HG03342 (cell line): Measurements from ENCODE around the gene GPA33.

Source experiments
- ATAC-seq: cut with Tn5 transposase; IDR thresholded peaks from one replicate; pipeline ENCODE4 v1.9.1; 2021; ENCODE audit warnings: mild to moderate bottlenecking, moderate library complexity; ENCODE audit not compliant: unreplicated experiment

Gene GPA33

DNA sequence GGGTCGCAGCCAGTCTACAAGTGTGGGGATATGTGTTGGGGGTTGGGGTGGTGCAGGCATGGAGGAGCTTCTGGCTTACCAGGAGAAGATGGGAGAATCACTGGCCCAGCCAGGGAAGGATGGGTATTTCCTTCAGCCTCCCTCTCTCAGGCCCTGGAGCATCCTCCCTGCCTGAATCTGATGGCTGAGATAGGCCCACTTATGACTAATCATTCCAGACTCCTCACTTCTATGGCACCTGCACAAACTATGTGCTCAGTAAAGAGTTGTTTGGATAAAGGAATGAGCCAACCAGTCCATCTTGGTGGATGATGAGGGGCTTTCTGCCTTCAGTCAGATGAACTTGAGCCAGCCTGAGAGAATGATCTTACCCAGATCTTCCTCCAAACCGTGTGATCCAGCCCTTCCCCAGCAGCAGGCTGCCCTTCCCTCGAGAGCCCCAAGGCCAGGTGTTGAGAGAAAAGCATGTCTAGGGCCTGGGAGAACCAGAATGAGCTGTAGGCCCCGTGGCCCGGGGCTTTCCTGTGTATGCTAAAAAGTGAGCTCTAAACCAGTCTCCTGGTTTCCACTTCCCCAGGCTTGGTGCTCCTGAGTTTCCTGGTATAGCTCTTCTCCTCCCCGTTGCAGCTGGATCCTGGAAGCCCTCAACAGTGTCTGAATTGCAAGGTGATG, 1.3 kb downstream of the GPA33 start:
- no peak for ATAC-seq

DNA sequence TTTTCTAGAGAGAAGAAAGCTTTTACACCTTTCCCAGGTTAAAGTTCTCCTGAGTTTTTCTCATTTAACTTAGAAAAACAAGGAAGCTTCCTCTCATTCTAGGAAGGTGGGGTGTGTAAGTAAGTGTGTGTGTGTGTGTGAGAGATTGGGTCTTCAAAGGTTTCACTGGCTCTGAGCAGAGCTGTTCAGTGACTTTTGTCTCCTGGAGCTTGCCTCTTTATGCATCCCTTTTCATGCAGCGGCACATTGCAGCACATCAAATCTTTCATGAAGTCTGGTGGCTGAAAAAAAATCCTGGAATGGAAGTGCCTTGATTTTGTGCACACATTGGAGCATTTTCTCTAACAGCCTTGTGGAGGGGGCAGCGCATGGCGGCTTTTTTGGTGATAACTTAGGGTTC, 3.4 kb downstream of the GPA33 start:
- no peak for ATAC-seq

DNA sequence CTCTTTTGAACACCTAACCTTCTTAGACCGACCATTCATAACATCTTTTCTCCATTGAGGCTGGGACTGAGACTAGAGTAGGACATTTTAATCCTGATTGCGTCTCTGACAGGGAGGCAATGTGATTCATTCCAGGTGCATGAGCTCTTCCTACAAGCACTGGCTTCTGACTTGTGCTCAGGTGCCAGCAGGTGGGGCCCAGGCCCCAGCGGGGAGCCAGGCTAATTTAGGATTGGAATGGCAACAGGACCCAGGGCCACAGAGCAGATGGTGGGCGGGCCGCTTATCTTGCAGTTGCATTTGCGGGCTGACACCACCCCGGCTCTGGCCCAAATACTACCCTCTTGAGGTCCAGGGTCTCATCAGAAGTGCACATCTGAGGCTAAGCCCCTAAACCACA, 4.1 kb downstream of the GPA33 start:
- ATAC-seq = no peak

DNA sequence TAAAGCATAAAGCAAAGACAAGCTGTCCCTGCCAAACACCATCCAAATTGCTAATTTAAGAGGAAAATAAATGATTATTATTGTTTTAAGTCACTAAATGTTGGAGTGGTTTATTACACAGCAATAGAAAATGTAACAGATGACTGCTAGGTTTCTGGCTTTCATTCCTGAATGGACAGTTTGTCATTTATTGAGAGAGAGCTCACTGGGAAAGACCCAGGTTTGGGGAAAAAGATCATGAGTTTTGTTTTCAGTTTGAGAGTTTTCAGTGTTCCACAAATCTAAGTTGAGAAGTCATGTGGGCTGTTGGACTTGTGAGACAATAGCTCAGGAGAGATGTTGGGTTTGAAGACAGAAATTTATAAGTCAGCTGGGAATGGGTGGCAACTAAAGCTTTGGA, 5.4 kb downstream of the GPA33 start:
- no peak for ATAC-seq

DNA sequence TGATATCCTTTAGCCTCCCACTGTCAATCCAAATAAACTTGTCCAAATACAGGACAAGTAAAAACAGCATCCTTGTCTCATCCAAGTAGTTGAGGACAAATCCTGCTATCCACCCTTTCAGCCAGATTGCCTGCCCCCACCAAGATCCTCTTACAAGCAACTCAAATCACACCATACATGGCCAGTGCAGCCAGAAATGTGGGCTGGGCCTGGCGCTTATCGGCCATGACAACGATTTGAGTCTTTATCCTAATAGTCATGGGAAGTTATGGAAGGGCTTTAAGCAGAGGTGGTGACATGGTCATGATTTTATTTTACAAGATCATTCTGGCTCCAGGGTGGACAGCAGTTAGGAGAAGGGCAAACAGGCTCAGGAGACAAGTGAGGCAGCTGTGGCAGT, 6.3 kb downstream of the GPA33 start:
- ATAC-seq = no peak

DNA sequence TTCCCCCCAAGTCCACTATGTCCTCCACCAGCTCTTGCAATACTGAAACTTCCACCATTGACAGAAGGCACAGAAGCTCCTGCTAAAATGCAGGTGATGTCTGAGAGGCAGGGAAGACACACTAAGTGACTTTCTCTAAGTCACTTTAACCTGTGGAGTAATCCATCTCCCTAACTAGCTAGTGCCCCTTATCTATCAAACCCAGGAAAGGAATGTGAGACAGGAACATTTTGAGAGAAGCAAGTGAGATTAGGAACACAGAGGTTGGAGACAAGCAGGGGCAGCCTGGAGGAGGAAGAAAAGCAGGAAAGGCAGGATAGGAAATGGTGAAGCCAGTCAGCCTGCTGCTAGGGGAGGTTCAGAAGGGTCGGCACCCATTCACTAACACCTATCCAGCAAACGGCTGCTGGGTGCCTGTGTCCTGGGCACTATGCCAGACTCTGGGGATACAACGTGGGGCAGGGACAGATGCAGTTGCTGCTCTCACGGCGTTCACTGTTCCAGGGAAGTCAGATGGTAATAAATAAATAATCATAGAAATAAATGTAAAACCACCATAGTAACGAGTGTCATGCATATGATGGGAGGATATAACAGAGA, 7.0 kb downstream of the GPA33 start:
- no peak for ATAC-seq

DNA sequence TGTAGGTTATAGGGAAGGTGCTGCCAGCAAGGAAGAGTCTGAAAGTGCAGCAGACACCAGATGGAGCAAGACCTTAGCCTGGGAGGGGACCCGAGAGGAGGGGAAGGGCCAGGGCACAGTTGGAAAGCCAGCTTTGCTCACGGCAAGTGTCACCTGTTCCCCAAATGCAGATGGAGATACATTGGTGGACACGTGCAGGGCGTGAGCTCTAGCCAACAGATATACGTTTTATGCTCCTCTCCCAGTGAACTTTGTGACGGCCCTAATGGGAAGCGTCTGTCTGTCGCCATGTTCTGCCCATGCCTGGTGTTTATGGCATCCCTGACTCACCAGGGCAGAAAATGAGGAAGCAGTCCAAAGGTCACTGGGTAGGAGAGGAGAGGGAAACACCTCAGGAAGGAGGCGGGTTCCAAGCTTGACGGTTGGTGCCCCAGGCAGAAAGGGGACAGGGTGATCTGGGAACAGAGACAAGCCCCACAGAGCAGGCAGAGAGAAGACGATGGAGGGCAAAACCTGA, 7.6 kb downstream of the GPA33 start:
- ATAC-seq = no peak

DNA sequence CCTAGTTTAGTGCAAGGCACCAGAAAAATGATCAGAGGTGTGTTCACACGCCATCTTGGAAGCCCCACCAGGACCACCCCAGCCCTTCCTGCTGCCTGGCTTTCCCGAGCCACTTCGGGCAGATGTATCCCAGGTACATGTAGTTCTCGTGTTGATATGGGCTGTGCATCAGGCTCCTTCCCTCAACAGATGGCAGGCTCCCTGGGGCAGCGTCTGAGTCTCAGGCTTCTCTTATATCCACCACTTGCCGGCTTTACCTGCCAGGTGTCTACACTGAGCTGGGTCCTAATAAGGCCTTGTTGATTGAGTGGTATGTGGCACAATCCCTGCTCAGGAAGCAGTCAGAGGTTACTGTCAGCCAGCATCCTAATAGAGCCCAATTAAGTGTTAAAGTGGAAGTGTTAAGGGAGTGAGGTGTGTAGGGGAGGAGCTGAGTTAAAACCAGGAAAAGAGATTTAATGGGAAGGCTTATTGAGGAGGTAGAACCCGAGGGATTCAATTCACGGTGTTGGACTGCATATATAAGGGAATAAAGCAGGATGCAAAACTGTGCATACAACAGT, 8.5 kb downstream of the GPA33 start:
- no peak for ATAC-seq

DNA sequence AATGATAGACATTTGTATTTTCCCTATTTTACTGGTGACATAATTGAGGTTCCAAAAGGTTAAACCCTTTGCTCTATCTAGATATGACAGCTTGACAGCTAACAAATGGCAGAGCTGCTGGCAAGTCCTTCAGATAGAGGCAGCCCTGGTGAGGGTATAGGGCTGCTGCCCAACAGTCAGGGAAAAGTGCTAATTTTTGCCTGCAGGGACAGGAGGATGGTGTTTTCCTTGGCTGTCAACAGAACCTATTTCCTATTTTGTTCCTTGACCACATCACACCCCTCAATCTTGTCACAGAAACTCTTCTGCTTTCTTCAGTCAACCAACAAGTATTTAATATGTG, 12.3 kb downstream of the GPA33 start:
- ATAC-seq = no peak

DNA sequence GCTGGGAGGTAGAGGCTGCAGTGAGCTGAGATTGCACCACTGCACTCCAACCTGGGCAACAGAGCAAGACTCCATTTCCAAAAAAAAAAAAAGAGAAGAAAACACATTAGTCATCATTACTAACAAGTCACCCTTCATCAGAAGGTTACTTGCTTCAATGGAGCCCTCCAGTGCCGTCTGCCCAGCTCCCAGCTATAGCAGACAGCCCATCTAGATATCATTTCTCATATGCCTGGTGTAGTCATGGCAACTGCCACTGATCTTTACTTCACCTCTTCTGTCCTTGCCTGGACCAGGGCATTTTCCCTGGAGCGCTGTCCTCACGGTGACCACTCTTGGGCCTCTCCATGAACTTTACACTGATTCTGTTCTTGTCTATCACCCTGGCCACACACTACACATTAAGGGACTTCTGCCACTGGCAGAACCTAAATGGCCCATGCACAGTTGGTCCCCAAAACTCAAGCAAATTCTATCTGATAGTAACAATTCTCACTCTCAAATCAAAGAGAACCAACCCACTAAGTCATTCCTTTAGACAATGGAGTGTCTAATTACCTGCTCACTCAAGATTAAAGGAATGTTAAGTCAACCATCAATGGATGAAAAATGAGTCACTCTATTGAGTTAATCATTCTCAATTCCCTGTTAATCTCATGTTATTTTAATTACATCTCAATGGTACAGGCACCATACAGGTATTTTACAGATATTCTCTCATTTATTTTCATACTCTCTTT, 12.9 kb downstream of the GPA33 start:
- no peak for ATAC-seq

DNA sequence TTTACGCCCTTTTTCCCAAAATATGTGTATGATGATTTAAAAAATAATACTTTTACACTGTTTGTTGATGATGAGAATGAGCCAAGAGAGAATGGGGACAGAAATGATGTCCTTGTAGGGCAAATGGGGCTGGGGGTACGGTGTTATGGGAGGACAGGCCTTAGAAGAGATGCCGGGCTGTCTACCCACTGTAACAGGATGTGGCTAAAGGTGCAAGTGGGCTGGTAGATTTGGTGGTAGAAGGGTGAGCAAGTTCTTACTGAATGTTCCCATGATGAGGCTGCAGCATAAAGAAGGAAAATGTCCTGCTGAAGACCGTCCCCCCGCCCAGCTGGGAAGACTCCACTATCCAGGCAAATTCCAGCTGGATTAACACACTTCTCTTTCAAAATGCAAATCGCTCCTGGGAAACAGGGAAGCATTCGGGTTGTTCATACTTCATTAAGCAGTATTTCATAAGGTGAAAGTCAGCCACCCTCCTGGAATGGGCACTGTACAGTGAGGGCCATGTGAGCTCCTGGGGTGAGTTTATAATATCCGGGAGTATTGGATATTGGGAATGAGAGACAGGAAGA, 14.0 kb downstream of the GPA33 start:
- no peak for ATAC-seq

DNA sequence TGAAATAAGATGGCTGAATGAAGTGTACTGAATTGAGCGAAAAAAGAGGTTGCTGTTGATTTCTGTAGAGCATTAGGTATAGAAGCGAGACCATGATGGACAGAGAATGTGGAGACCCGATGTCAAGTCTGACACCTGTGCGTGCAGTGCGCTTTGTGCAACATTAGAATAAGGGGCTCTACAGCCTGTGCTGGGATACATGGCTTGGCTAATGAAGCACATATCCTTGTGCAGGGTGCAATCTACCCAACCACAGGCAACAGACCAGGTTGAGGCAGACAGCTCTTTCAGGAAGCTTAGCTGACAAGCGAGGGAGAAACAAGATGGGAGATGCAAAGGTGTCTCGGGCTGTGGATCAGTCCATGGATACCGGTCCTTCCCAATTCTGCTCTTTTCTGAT, 18.9 kb downstream of the GPA33 start:
- ATAC-seq = no peak

DNA sequence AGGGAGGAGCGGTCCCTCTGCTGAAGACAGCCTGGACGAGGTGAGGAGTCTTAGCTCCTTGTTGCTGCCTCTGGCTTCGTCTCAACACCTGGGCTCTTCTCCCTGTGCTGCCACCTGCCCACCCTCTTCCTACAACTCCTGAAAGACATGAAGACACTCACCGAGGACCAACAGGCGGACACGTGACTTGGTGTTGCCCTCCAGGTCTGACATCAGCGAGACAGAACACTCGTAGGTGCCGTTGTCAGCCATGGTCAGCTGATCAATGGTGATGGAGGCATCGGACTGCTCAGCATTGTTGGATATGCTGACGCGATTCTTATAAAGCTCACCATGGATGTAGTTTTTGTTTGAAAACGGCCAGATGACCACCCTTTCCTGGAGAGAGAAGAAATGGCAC, 21.4 kb downstream of the GPA33 start:
- no peak for ATAC-seq

DNA sequence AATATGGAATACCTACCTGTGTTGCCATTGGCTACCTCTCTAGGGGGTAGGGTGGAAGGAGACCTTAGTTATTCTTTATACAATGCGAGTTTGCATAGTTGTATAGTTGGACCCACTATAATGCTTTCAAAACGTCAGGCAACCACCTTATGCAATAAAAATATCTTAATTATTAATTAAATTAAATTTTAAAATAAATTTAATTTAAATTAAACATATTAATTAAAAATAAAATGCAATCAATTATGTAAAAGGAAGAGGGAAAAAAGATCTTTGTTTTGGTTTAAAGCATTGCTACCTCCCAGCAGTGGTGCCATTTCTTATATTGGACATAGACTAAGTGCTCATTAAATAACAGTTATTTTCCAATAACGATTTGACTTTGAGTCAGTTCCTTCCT, 22.3 kb downstream of the GPA33 start:
- ATAC-seq = no peak

DNA sequence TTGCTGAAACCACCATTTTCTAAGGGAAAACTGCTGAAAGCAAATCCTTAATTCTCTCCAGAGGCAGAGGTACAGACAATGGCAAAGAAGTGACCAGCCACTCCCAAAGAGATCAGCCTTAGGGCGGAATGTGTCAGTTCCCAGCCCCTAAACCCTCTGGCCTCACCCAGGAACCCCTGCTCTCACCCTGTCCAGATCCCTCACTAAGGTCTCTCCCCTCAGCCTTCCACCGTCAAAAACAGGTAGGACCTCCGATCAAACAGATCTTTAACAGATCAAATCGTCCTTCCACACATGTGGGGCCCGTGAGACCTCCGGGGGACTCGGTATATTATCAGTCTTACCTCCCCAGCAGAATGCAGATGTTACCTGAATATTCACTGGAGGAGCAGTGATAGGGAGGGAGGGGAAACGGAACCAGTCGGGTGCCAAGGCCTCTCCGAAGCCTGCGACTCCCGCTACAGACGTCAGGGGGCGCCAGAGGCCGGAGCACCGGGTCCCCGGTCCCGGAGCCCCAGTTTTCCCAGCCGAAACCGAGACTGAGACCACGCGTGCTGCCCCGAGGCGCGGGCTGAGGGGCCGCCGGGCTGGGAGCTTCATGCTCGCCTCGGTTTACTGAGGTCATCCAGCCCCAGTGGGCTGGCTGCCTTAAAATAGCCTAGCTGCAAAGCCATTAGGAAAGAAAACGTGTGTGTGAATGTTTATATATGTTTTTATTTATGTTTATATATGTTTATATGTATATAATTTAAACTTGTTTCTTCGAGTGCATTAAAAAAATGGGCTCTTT, 23.6 kb downstream of the GPA33 start:
- ATAC-seq = peak; percentile 89

DNA sequence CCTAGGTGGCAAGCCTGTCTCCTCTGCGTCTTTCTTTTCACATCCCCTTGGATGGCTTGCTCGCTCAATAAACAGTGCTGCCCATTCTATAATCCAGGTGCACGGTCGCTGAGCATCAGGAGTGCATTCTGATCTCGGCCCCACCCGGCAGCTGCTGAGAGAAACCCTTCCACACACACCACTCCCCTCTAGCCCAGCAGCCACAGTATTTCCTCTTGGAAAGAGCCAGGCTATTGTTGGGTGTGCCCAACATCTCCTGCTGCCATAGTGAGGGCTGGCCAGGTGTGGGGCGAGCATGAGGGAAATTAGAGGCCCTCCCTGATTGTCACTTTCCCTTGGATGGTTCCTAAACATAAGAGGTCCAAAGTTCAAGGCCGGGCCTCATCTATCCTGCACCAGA, 24.7 kb downstream of the GPA33 start:
- ATAC-seq = no peak

DNA sequence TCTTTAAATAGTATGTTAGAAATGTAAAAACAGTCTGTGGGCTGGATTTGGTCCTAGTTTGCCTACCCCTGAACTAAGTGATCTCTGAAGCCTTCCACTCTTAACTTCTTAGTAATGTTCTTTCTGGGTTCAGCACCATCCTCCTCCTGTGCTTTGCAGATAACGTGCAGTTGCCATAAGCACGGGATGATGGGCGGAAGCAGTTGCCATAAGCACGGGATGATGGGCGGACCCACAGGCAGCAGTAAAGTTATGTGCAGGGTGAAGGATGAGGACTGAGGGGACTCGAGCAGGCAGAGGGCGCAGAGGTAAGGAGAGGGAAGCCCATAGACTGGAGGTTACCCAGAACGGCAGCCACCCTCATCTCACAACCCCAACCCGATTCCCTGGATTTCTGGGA, 25.6 kb downstream of the GPA33 start:
- no peak for ATAC-seq

DNA sequence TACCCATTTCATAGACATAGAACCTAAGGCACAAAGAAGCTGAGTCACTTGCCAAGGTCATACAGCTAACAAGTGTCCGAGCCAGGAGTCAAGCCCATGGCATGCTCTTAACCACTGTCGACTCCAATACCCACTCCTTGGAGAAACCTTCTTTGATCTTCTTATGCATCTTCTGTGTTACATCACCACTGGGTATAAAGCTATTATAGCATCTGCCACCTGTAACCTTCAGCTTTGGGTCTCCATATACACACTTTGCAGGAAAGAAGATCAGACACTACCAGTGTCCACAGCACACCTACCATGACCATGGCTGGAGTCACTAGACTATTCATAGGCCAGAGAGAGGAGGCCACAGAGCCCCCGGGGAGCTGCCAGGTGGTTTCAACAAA, 29.1 kb downstream of the GPA33 start:
- no peak for ATAC-seq

DNA sequence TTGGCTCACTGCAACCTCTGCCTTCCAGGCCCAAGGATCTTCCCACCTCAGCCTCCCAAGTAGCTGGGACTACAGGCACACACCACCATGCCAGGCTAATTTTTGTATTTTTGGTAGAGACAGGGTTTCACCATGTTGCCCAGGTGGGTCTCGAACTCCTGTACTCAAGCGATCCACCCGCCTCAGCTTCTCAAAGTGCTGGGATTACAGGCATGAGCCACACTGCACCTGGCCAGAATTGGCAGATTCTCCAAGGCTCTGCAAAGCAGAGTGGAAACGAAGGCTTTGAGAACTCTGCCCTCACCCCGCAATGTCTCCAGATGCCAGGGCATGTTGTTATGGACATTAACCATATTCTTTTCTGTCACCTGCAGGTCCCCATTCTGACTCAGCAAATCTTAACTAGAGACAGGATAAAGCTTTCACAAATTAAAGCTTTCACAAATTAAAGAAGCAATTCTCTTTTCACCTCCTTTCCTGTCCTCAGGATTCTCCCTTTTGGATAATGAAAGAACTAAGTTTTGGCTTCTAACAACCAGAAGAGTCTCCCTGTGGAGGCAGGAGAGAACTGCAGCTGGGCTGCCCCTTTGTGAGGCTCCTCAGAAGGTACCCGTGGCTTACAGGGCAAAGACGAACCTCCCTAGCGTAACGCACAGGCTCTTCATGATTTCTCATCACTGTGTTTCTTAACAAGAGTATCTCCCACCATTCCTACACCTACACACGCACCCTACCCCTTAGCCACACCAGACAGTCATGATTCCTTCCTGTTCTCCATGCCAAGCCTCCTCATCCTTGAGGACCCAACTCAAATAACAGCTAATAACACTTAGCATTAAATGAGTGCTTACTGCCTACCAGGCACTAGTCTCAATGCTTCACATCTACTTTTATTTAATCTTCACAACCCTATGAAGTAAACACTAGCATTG, 29.8 kb downstream of the GPA33 start:
- ATAC-seq = no peak

DNA sequence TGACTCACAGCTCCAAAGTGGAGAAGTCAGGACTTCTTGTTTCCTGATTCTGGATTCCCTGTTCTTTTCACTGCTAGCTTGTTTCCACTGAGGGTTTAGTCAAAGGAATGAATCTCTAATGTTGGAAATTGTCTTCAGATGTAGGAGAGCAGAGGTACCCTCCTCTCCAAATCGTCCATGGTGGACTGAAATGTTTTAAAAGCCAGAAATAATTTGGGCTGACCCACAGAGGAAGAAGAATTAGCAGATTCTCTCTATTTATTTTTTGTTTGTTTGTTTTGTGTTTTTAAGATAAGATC, 30.4 kb downstream of the GPA33 start:
- ATAC-seq = no peak
